ENCODE data around the gene RFTN1.

Gene RFTN1

DNA sequence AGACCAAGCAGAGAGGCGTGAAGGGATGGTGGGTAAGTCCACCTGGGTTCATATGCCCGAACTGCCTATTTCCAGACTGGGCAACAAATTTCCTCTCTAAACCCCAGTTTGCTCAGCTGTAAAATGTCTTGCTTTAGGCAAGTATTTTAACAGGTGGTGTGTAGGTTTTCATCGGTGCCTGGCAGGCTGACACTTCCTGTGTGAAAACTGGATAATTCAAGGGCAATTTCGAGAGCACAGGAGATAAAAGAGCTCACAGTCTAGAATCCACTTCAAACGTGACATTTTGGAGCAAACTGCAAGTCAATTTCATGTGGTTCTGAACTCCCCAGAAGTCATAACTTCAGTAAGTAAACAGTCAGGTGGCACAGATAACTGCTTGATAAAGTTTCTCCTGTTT is 136.3 kb downstream of the RFTN1 start:
- DNase-seq (ENCODE audit: low read depth), result no peak

DNA sequence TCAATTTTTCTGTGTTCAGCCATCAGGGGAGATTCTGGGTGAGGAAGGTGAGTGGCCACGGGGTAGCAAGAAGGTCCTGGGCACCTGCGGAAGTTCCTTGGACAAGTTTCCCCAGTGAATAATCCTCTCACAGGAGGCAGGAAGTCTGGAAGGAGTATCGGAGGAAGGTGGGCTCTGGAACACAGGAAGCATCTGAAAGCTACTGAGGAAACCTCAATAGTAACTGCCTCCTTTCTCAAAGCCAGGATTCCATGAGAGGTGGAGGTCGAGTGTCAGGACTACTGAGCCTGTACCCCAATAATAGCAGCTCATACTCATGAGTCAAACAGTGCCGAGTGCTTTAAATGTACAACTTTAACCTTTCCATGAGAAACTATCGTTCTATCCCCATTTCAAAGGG is 137.6 kb downstream of the RFTN1 start:
- DNase-seq (ENCODE audit: low read depth), result no peak

DNA sequence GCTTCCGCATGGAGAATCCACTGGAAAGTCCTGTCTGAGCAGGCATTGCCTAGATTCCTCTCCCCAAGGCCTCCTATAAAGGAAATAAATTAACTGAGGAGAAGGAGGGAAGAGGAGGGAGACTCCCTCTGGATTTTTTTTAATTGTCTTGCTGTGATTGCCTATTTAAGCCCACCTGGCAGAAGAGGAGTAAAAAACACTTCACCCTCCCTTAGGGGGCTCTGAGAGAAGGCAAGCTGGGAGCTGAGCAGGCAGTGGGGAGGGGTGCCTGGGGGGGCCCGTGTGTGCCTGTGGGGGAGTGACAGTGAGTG is 138.6 kb downstream of the RFTN1 start:
- DNase-seq (ENCODE audit: low read depth), result no peak

GRCh38 chr3:16374047-16374934 is 139.2 kb downstream of the RFTN1 start:
- DNase-seq (ENCODE audit: low read depth), result no peak

DNA sequence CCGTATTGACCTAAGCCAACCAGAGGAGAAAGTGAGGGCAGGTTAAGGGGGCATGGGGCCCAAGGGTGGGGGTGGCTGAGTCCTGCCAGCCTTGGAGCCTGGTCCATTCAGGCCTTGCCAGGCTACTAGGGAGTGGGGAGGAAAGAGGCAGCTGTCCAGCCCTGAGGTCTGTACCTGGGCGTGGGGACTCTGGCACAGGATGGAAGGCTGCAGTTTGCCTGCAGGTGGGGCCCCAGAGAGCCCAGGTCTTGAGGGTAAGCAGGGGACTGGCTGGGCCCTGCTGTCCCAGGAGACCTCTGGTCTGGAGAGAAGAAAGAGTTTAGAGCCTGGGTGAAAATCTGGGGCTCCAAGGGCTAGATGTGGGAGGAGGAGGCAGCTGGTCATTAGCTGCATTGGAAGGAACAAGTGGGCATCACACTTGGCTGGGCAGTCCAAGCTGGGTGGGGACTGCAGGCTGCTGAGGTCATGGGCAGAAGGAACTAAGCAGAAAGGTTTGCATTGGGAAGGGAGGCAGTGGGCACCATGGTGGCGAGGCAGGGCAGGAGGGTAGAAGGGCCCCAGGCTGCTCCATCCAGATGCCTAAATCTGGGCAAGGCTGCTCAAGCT is 140.1 kb downstream of the RFTN1 start:
- no peak for DNase-seq (ENCODE audit: low read depth)

- no peak for DNase-seq (ENCODE audit: low read depth)
Observed at GRCh38 chr3:16372362-16373292, 140.9 kb downstream of the RFTN1 start.

DNA sequence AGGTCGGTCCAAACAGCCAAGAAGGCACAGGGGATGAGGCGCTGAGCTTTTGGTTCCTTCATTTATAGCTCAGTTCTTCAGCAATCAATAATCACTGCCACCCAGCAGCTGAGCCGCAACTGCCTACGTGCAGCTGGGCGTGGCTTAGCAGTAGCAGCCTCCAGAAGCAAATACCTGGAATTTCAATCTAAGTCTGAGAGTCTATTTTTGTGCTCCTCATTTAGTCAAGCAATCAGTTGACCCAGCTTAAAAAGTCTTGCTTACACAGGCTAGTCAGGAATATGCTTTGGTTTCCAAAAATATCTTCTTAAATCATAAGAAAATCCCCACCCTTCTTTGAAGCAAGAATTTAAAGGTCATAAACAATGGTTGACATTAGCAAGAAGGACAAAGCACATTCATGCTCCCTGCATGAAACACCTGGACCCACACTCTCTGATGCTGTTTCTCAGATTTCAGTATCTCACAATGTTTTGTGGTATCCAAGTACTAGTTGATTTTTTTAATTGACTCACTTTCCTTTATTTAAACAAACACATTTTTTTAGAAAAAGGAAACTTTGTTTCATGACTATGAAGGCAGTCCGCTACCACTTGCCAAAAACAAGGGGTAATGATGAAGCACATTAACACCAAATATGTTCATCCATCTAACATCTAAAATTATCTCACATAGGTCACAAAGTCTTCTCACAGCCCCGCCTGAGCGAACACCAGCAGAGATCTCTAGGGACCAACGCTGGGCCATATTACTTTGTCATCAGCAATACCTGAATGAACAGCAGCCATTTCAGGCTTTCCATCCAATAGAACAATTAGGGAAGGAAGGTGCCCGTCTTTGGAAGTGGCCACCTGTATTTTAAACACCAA is 142.4 kb downstream of the RFTN1 start:
- no peak for DNase-seq (ENCODE audit: low read depth)

DNA sequence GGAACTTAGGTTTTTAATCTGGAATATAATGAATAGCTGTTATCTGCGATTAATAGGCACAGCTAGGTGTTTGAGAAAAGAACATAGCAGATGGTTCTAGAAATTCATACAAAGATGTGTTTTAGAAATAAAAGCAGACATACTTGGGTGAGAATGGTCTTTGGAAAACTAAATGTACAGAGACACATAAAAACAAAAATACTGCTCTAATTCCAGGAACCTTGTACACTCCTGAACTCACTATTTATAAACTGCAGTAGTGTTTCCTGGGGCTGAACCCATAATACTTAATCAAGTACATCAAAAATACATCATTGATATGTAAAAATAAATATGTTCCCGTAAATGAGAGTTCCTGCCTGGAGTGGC is 143.0 kb downstream of the RFTN1 start:
- no peak for DNase-seq (ENCODE audit: low read depth)

- DNase-seq (ENCODE audit: low read depth), result no peak
Observed at GRCh38 chr3:16369885-16370284, 143.6 kb downstream of the RFTN1 start.

- DNase-seq (ENCODE audit: low read depth), result no peak
Observed at GRCh38 chr3:16369276-16369675, 144.2 kb downstream of the RFTN1 start.

GRCh38 chr3:16366581-16366980 is 146.9 kb downstream of the RFTN1 start:
- DNase-seq (ENCODE audit: low read depth), result no peak

DNA sequence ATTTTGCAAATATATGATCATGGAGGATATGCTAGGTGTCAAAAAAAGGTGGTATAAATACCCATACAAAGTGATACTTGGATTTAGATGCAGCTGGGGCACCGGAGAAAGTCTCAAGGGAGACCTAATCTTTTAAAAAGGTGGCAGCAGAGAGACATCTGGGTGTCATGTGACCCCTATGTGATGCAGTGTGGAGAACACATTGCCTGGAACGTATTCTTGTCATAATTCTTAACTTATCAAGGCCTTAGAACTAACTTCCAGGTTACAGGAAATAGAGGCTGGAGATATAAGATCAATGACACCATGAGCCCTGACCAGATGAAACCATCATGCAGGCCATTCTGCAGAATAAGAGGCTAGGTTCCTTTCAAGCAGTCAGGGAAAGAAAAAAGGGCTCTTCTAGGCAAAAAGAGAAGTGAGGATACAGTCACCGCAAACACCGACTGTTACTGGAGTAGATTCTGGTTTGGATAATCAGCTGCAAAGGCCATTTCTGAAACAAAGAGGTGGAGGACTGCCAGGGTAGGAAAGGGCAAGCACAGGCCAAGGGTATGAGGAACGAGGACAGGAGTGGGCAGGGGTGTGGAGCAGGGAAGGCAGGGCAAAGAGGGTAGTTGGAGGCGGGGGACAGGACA is 147.9 kb downstream of the RFTN1 start:
- no peak for DNase-seq (ENCODE audit: low read depth)

GRCh38 chr3:16364963-16365362 is 148.5 kb downstream of the RFTN1 start:
- no peak for DNase-seq (ENCODE audit: low read depth)

- no peak for DNase-seq (ENCODE audit: low read depth)
Observed at GRCh38 chr3:16364323-16364722, 149.2 kb downstream of the RFTN1 start.

- DNase-seq (ENCODE audit: low read depth), result no peak
Observed at GRCh38 chr3:16363636-16364035, 149.9 kb downstream of the RFTN1 start.

DNA sequence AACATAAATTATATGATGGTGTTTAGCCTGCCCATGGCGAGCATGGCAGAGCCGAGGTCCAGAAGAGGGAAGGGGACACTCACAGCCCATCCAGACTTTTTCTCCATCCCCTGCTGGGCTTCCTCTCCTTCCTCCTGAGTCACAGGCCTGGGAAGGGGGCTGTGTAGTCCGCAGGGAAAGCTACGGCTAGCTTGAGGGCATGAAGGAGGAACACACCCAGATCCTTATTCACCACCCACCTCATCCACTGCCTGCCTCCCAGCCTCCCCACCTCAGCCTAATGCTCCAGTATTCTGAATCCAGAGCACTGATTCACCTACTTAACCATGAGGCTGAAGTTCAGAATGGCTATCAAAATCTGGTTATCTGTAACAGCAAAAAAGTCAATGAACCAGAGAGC is 150.7 kb downstream of the RFTN1 start:
- DNase-seq (ENCODE audit: low read depth), result no peak

- no peak for DNase-seq (ENCODE audit: low read depth)
Observed at GRCh38 chr3:16361087-16361486, 152.4 kb downstream of the RFTN1 start.

GRCh38 chr3:16359331-16359730 is 154.2 kb downstream of the RFTN1 start:
- DNase-seq (ENCODE audit: low read depth), result no peak

GRCh38 chr3:16358336-16358735 is 155.2 kb downstream of the RFTN1 start:
- DNase-seq (ENCODE audit: low read depth), result no peak

- no peak for DNase-seq (ENCODE audit: low read depth)
Observed at GRCh38 chr3:16357186-16358121, 156.0 kb downstream of the RFTN1 start.

Measured in activated T-cell treated with anti-CD3 and anti-CD28 coated beads for 24 hours (primary cell).